Parathyroid adenoma (tissue), 2 donors: ENCODE data around the gene FAP.

Experiments used
- H2AFZ ChIP-seq: fragments of 300-600 bp; sonication (generic); one replicate; pipeline ENCODE4 v1.7.0; 2017; ENCODE audit warnings: antibody characterized with exemption, mild to moderate bottlenecking
- H3K27ac ChIP-seq: fragments of 300-600 bp; sonication (generic); one replicate; pipeline ENCODE4 v1.7.0; 2017
- H3K27me3 ChIP-seq: fragments of 300-600 bp; sonication (generic); one replicate; pipeline ENCODE4 v1.7.0; 2017; ENCODE audit warnings: low read length; ENCODE audit not compliant: control insufficient read depth, insufficient read depth
- H3K36me3 ChIP-seq: fragments of 300-600 bp; sonication (generic); one replicate; pipeline ENCODE4 v1.7.0; 2017; ENCODE audit warnings: low read length; ENCODE audit not compliant: control insufficient read depth, insufficient read depth
- H3K4me1 ChIP-seq: fragments of 300-600 bp; sonication (generic); one replicate; pipeline ENCODE4 v1.7.0; 2017; ENCODE audit warnings: control low read depth
- H3K4me2 ChIP-seq: fragments of 300-600 bp; sonication (generic); one replicate; pipeline ENCODE4 v1.7.0; 2017; ENCODE audit warnings: low read length
- H3K4me3 ChIP-seq: fragments of 300-600 bp; sonication (generic); one replicate; pipeline ENCODE4 v1.7.0; 2017; ENCODE audit warnings: low read depth, low read length
- H3K79me2 ChIP-seq: fragments of 300-600 bp; sonication (generic); one replicate; pipeline ENCODE4 v1.7.0; 2017; ENCODE audit warnings: control low read depth
- H3K9ac ChIP-seq: fragments of 300-600 bp; sonication (generic); one replicate; pipeline ENCODE4 v1.7.0; 2017; ENCODE audit warnings: mild to moderate bottlenecking
- H3K9me3 ChIP-seq: fragments of 300-600 bp; sonication (generic); one replicate; pipeline ENCODE4 v1.7.0; 2017; ENCODE audit warnings: low read length; ENCODE audit not compliant: control insufficient read depth
- CTCF ChIP-seq: fragments of 300-600 bp; sonication (generic); IDR thresholded peaks from one replicate; pipeline ENCODE4 v1.7.0; 2017; ENCODE audit warnings: antibody characterized with exemption, mild to moderate bottlenecking
- donor health status: primary hyperparathyroidism.

Gene FAP

GRCh38 chr2:162172802-162173370 is 70.4 kb downstream of the FAP start:
- no peaks in the 10 kb centered on the region for H3K9me3 ChIP-seq
- H3K79me2 ChIP-seq: no peaks in the 10 kb centered on the region
- H2AFZ ChIP-seq: no peak overlapping the region
- H3K27ac ChIP-seq: no peak overlapping the region
- no peak overlapping the region for H3K4me3 ChIP-seq
- TF ChIP-seq CTCF: no peak
- H3K36me3 ChIP-seq: no peaks in the 10 kb centered on the region
- H3K9ac ChIP-seq: no peak overlapping the region
- no peak overlapping the region for H3K4me2 ChIP-seq
- H3K27me3 ChIP-seq: no peaks in the 10 kb centered on the region
- no peaks in the 10 kb centered on the region for H3K4me1 ChIP-seq

- H3K9ac ChIP-seq: no peak overlapping the region
- TF ChIP-seq CTCF: no peak
- H2AFZ ChIP-seq: no peak overlapping the region
Measured at GRCh38 chr2:162166745-162167144, 76.5 kb downstream of the FAP start.

GRCh38 chr2:162166174-162166573 is 77.1 kb downstream of the FAP start:
- Histone ChIP-seq H3K27me3 (no peaks in the 10 kb centered on the region), H3K79me2 (no peaks in the 10 kb centered on the region), H2AFZ (no peak overlapping the region), H3K4me2 (no peak overlapping the region), H3K9me3 (no peaks in the 10 kb centered on the region), H3K9ac (no peak overlapping the region), H3K36me3 (no peaks in the 10 kb centered on the region), H3K4me1 (no peaks in the 10 kb centered on the region), H3K27ac (no peak overlapping the region), H3K4me3 (no peak overlapping the region)
- no peak for TF ChIP-seq CTCF

More at GRCh38 chr2:162166745-162167144, 76.5 kb downstream of the FAP start:
- Histone ChIP-seq H3K4me2 (no peak overlapping the region), H3K27me3 (no peaks in the 10 kb centered on the region), H3K9me3 (no peaks in the 10 kb centered on the region), H3K36me3 (no peaks in the 10 kb centered on the region), H3K27ac (no peak overlapping the region), H3K4me3 (no peak overlapping the region), H3K79me2 (no peaks in the 10 kb centered on the region), H3K4me1 (no peaks in the 10 kb centered on the region)

- Histone ChIP-seq H3K4me1 (no peaks in the 10 kb centered on the region), H3K79me2 (no peaks in the 10 kb centered on the region), H3K4me2 (no peak overlapping the region), H3K4me3 (no peak overlapping the region), H3K27me3 (no peaks in the 10 kb centered on the region), H3K9me3 (no peaks in the 10 kb centered on the region), H3K36me3 (no peaks in the 10 kb centered on the region), H3K9ac (no peak overlapping the region), H2AFZ (no peak overlapping the region), H3K27ac (no peak overlapping the region)
- TF ChIP-seq CTCF: no peak
Measured at GRCh38 chr2:162164802-162165201, 78.4 kb downstream of the FAP start.

- Histone ChIP-seq H3K4me1 (no peaks in the 10 kb centered on the region), H2AFZ (no peak overlapping the region), H3K27ac (no peak overlapping the region), H3K79me2 (no peaks in the 10 kb centered on the region), H3K4me2 (no peak overlapping the region), H3K9ac (no peak overlapping the region), H3K9me3 (no peaks in the 10 kb centered on the region), H3K27me3 (no peaks in the 10 kb centered on the region), H3K4me3 (no peak overlapping the region), H3K36me3 (no peaks in the 10 kb centered on the region)
- TF ChIP-seq CTCF: no peak
Measured at GRCh38 chr2:162159446-162159845, 83.8 kb downstream of the FAP start.
